Measurements from ENCODE around the gene MAEA. TPM values are rescaled to one million over a fixed set of nuclear protein-coding genes. Genes with fewer than 3 reads are reported as not detected.
A peak's percentile ranks its signal among the peaks of the same experiment; 100 is the strongest.

Gene MAEA
- total RNA-seq, 1 donor: 70.6 TPM

DNA sequence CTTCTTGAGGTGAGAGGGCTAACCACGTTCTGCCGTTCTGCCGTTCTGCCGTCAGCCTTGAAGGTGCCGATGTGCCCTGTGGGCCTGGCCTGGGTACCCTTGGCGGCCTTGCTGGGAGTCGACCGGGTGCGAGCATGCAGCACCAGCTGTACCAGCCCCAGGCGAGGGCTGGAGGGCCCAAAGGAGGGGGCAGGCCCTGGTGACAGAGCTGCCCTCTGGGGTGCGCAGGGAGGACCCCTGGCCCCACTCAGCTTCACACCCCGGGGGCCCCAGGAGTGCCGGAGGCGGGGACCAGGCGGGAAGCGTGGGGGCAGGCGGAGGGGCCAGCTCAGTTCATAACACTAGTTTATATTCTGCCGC, 79.4 kb downstream of the MAEA start:
- peak; percentile 66 for DNase-seq (ENCODE audit: insufficient read length, low spot score, missing footprints)
- Histone ChIP-seq H3K27me3 (ENCODE audit: insufficient read depth, low read length) (no peaks in the 10 kb centered on the region), H4K20me1 (ENCODE audit: insufficient read depth, low read length) (no peaks in the 10 kb centered on the region), H3K27ac (ENCODE audit: low read depth, low read length) (no peak overlapping the region), H3K36me3 (ENCODE audit: insufficient read depth, low read length) (no peaks in the 10 kb centered on the region), H3K4me2 (ENCODE audit: insufficient read depth, low read length) (no peak overlapping the region), H3K4me1 (ENCODE audit: insufficient read depth, low read length) (no peaks in the 10 kb centered on the region), H3K4me3 (ENCODE audit: insufficient read depth, low read length) (no peak overlapping the region), H2AFZ (ENCODE audit: low read length) (no peak overlapping the region), H3K9me3 (ENCODE audit: low read depth, low read length) (no peaks in the 10 kb centered on the region), H3K79me2 (ENCODE audit: insufficient read depth, low read length) (no peaks in the 10 kb centered on the region)
- TF ChIP-seq, protein P1, sequence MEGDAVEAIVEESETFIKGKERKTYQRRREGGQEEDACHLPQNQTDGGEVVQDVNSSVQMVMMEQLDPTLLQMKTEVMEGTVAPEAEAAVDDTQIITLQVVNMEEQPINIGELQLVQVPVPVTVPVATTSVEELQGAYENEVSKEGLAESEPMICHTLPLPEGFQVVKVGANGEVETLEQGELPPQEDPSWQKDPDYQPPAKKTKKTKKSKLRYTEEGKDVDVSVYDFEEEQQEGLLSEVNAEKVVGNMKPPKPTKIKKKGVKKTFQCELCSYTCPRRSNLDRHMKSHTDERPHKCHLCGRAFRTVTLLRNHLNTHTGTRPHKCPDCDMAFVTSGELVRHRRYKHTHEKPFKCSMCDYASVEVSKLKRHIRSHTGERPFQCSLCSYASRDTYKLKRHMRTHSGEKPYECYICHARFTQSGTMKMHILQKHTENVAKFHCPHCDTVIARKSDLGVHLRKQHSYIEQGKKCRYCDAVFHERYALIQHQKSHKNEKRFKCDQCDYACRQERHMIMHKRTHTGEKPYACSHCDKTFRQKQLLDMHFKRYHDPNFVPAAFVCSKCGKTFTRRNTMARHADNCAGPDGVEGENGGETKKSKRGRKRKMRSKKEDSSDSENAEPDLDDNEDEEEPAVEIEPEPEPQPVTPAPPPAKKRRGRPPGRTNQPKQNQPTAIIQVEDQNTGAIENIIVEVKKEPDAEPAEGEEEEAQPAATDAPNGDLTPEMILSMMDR (IDR thresholded peaks at IDR 0.05; ENCODE audit: extremely low read depth, low read depth, low read length): no peak

DNA sequence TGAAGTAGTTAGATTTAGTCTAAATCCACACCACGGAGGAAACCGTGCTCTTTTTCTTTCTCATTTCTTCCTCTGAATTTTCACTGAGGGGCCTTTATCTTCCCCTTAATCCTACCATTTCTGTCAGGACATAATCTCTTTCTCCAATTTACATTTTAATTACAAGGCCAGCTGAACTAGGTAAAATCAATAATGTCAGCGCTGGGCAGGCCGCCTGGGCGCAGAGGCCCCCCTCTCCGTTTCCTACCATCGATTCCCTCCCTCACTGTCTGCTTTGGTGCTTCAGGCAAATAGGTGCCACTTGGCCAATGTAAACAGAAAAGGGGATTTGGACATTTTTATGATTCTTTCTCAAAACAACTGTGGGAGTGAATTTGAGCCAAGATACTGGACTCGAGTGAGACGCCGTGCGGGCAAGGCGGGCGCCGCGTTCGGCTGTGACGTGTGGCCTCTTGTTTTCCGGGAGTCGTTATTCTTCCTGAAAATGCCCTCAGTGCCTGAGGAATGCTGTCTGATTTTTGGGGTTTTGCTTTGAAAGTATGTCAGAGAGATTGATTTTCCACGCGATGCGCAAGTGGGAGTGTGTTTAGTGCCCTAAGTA, 79.9 kb downstream of the MAEA start:
- H4K20me1 ChIP-seq (ENCODE audit: insufficient read depth, low read length): no peaks in the 10 kb centered on the region
- H3K4me1 ChIP-seq (ENCODE audit: insufficient read depth, low read length): no peaks in the 10 kb centered on the region
- H3K27ac ChIP-seq (ENCODE audit: low read depth, low read length): no peak overlapping the region
- H3K4me2 ChIP-seq (ENCODE audit: insufficient read depth, low read length): no peak overlapping the region
- H3K27me3 ChIP-seq (ENCODE audit: insufficient read depth, low read length): no peaks in the 10 kb centered on the region
- no peaks in the 10 kb centered on the region for H3K36me3 ChIP-seq (ENCODE audit: insufficient read depth, low read length)
- H3K4me3 ChIP-seq (ENCODE audit: insufficient read depth, low read length): no peak overlapping the region
- H3K79me2 ChIP-seq (ENCODE audit: insufficient read depth, low read length): no peaks in the 10 kb centered on the region
- TF ChIP-seq, protein P1 (IDR thresholded peaks at IDR 0.05; ENCODE audit: extremely low read depth, low read depth, low read length): no peak
- no peak overlapping the region for H2AFZ ChIP-seq (ENCODE audit: low read length)
- no peaks in the 10 kb centered on the region for H3K9me3 ChIP-seq (ENCODE audit: low read depth, low read length)
- DNase-seq (ENCODE audit: insufficient read length, low spot score, missing footprints): peak; percentile 62

DNA sequence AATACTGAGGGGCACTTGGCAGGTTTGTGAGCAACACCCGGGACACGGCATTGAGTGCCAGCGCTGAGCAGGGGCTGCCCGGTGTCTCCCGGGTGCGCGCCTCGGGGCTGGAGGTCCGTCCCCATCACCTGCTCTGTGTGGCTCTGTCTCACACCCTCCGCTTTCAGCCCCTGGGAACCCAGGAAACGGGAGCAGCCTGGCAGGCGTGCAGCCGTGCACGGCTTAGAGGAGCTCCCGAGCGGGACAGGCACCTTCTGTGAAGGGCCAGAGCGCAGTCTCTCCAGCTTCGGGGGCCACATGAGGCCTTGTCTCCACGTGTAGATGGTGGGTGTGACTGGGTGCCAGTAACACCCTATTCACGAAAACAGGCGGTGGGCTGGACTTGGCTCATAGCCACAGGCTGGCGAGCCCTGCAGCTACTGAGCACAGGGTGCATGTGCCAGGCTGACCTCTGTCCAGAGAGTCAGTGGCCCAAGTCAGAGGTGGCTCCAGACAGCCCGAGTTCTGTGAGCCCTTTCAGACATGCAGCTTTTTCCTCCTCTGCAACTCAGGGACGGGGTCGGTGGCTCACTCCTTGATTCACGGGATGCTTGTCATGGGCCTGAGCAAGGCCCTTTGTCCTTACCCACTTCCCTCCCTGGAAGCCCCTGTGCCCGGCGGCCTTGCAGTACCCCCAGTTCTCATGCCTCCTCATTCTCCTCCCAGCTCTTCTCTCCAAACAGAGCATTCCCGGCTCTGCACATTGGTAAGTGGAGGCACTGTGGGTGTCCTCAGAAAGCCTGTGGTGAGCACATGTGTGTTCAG, 80.8 kb downstream of the MAEA start:
- Histone ChIP-seq H3K9me3 (ENCODE audit: low read depth, low read length) (no peaks in the 10 kb centered on the region), H3K27ac (ENCODE audit: low read depth, low read length) (no peak overlapping the region), H2AFZ (ENCODE audit: low read length) (no peak overlapping the region), H3K79me2 (ENCODE audit: insufficient read depth, low read length) (no peaks in the 10 kb centered on the region), H3K4me2 (ENCODE audit: insufficient read depth, low read length) (no peak overlapping the region), H3K36me3 (ENCODE audit: insufficient read depth, low read length) (no peaks in the 10 kb centered on the region), H3K4me3 (ENCODE audit: insufficient read depth, low read length) (no peak overlapping the region), H4K20me1 (ENCODE audit: insufficient read depth, low read length) (no peaks in the 10 kb centered on the region), H3K27me3 (ENCODE audit: insufficient read depth, low read length) (no peaks in the 10 kb centered on the region), H3K4me1 (ENCODE audit: insufficient read depth, low read length) (no peaks in the 10 kb centered on the region)
- peak; percentile 65 for DNase-seq (ENCODE audit: insufficient read length, low spot score, missing footprints)
- TF ChIP-seq, protein P1 (IDR thresholded peaks at IDR 0.05; ENCODE audit: extremely low read depth, low read depth, low read length): no peak
